Retinal pigment epithelial cell (primary cell): ENCODE data around the gene CD248.
A peak's percentile ranks its signal among the peaks of the same experiment; 100 is the strongest.
"Not testable (repeated sequence)": the region's sequence is repeated elsewhere in the genome, so short reads cannot be mapped to it uniquely, and the experiment has no call there.

Experiments used
- DNase-seq: peaks from one replicate; pipeline ENCODE4 v3.0.0-alpha.2; 2010; ENCODE audit warnings: low read depth
- H3K4me3 ChIP-seq: 2 replicates; pipeline ENCODE4 v1.5.1; 2011; ENCODE audit warnings: mild to moderate bottlenecking, low read length, control low read depth, moderate library complexity
- TF ChIP-seq, protein P1 (sequence below): conservative IDR thresholded peaks from 2 replicates; pipeline ENCODE4 v1.5.1; 2011; ENCODE audit warnings: low read depth, low read length, control low read depth, inconsistent platforms

The CD248 gene

DNA sequence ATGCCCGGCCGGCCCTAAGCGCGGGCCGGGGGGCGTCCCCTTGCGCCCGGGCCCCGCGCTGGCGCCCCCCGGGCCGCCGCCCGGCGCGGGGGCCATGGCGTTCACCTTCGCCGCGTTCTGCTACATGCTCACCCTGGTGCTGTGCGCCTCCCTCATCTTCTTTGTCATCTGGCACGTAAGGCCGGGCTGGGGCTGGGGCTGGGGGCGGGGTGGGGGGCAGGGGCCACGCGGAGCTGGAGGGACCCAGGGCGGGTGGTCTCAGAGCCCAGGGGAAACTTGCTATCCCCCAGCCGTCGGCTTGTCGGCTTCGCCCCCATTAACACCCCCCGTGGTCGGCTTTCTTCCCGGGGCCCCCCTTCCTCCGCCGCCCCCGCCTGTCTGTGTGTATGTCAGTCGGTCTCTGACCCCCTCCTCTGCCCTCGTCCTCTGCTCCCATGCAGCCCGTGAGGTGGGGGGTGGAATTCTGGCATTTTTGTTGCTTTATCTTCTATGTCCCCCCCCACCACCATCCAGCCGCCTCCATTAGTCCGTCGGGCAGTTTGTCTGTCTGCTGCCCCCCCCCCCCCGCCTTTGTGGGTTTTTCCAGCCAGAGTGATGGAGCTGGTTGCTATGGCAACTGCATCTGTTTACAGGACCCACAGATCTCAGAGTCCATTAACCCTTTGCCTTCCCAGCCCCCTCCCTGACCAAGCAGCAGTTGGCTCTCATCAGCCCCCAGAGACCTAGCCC lies 38.3 kb downstream of the CD248 start:
- no peak for DNase-seq
- TF ChIP-seq, protein P1, sequence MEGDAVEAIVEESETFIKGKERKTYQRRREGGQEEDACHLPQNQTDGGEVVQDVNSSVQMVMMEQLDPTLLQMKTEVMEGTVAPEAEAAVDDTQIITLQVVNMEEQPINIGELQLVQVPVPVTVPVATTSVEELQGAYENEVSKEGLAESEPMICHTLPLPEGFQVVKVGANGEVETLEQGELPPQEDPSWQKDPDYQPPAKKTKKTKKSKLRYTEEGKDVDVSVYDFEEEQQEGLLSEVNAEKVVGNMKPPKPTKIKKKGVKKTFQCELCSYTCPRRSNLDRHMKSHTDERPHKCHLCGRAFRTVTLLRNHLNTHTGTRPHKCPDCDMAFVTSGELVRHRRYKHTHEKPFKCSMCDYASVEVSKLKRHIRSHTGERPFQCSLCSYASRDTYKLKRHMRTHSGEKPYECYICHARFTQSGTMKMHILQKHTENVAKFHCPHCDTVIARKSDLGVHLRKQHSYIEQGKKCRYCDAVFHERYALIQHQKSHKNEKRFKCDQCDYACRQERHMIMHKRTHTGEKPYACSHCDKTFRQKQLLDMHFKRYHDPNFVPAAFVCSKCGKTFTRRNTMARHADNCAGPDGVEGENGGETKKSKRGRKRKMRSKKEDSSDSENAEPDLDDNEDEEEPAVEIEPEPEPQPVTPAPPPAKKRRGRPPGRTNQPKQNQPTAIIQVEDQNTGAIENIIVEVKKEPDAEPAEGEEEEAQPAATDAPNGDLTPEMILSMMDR: no peak
- peak overlapping the region; percentile 27 for H3K4me3 ChIP-seq

- no peak for DNase-seq
- TF ChIP-seq, protein P1: no peak
- H3K4me3 ChIP-seq: peak within 1 kb of the TSS; percentile 27
Measured at GRCh38 chr11:66277471-66278362, 39.1 kb downstream of the CD248 start, which contains the start of gene CNIH2. Gene CNIH2 (plus strand): TSS chr11:66278175. CDS start chr11:66278457, 282 bp downstream.

GRCh38 chr11:66277064-66277463 lies 39.8 kb downstream of the CD248 start:
- not testable (repeated sequence) for H3K4me3 ChIP-seq, DNase-seq

- not testable (repeated sequence) for H3K4me3 ChIP-seq, DNase-seq
Measured at GRCh38 chr11:66276619-66277018, 40.2 kb downstream of the CD248 start.

GRCh38 chr11:66275984-66276612 lies 40.7 kb downstream of the CD248 start:
- no peak overlapping the region for H3K4me3 ChIP-seq
- TF ChIP-seq, protein P1: no peak
- DNase-seq: no peak

DNA sequence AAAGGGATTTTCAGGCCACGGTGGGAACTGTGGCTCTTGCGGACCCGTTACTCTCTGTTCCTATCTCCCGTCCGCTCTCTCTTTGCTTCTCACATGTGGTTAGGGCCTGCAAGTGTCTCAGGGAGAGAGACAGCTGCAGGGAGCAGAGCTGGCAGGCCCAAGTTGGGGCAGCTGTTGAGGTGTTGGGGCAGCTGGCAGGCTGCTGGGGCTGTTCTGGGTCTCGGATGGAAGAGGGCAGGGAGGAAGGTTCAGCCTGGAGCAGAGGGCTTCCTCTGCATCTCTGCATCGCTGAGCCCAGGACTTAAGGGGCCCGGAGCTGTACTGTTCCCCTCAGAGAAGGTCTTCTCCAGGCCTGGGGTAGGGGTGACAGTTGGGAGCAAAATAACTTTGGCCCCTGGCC lies 41.4 kb downstream of the CD248 start:
- no peak overlapping the region for H3K4me3 ChIP-seq
- TF ChIP-seq, protein P1: no peak
- no peak for DNase-seq

GRCh38 chr11:66274219-66274618 lies 42.6 kb downstream of the CD248 start:
- no peak overlapping the region for H3K4me3 ChIP-seq
- TF ChIP-seq, protein P1: no peak
- DNase-seq: no peak
